Activated T-cell treated with anti-CD3 and anti-CD28 coated beads for 4 hours (primary cell): ENCODE measurements around the gene ZBTB16.

Experiments used
- DNase-seq: peaks from one replicate; pipeline ENCODE4 v3.0.0-alpha.2; 2020

ZBTB16 gene

GRCh38 chr11:114109206-114110090 is 49.9 kb downstream of the ZBTB16 start:
- DNase-seq: no peak

GRCh38 chr11:114110123-114110522 is 50.6 kb downstream of the ZBTB16 start:
- DNase-seq: no peak

- DNase-seq: no peak
These were observed 51.7 kb downstream of the ZBTB16 start for GRCh38 chr11:114110952-114111947.

- no peak for DNase-seq
These were observed 56.0 kb downstream of the ZBTB16 start for GRCh38 chr11:114115451-114115928.

- no peak for DNase-seq
These were observed 56.8 kb downstream of the ZBTB16 start for GRCh38 chr11:114116357-114116756.

- no peak for DNase-seq
These were observed 57.3 kb downstream of the ZBTB16 start for GRCh38 chr11:114116800-114117199.

GRCh38 chr11:114120606-114121005 is 61.1 kb downstream of the ZBTB16 start:
- DNase-seq: no peak

- no peak for DNase-seq
These were observed 61.6 kb downstream of the ZBTB16 start for GRCh38 chr11:114121138-114121537.

GRCh38 chr11:114121804-114122504 is 62.4 kb downstream of the ZBTB16 start:
- no peak for DNase-seq

- no peak for DNase-seq
These were observed 63.2 kb downstream of the ZBTB16 start for GRCh38 chr11:114122686-114123085.

GRCh38 chr11:114123692-114124330 is 64.3 kb downstream of the ZBTB16 start:
- no peak for DNase-seq

GRCh38 chr11:114124601-114125144 is 65.2 kb downstream of the ZBTB16 start:
- DNase-seq: no peak

- no peak for DNase-seq
These were observed 66.0 kb downstream of the ZBTB16 start for GRCh38 chr11:114125531-114125930.

GRCh38 chr11:114125959-114126358 is 66.4 kb downstream of the ZBTB16 start:
- DNase-seq: no peak

GRCh38 chr11:114128399-114128798 is 68.9 kb downstream of the ZBTB16 start:
- no peak for DNase-seq

- DNase-seq: no peak
These were observed 69.6 kb downstream of the ZBTB16 start for GRCh38 chr11:114129142-114129541.

GRCh38 chr11:114129699-114130098 is 70.2 kb downstream of the ZBTB16 start:
- DNase-seq: no peak

- no peak for DNase-seq
These were observed 70.6 kb downstream of the ZBTB16 start for GRCh38 chr11:114130115-114130576.

- no peak for DNase-seq
These were observed 71.2 kb downstream of the ZBTB16 start for GRCh38 chr11:114130629-114131277.

- DNase-seq: no peak
These were observed 72.0 kb downstream of the ZBTB16 start for GRCh38 chr11:114131461-114131864.

- no peak for DNase-seq
These were observed 72.9 kb downstream of the ZBTB16 start for GRCh38 chr11:114132417-114132816.
